H1 (cell line): ENCODE data around the gene BRD1. TPM values are rescaled to one million over a fixed set of nuclear protein-coding genes. Genes with fewer than 3 reads are reported as not detected.

Experiments
- CTCF ChIA-PET: fragments of 300-600 bp; sonication (Branson Sonifier 250); formaldehyde crosslinking; loops from one replicate; lab custom pipeline; 2021; ENCODE audit not compliant: partially characterized antibody; lab: Charles Lee
- POLR2A ChIA-PET: fragments of 300-600 bp; sonication (Branson Sonifier 250); formaldehyde crosslinking; loops from one replicate; lab custom pipeline; 2021; ENCODE audit warnings: inconsistent platforms; ENCODE audit not compliant: partially characterized antibody; lab: Charles Lee
- DNase-seq, 2 experiments: peaks; one replicate each; pipeline versions ENCODE4 v3.0.0 to v3.0.0-alpha.2; 2010 to 2022; ENCODE audit warnings: low spot score in 2 of 2, low read depth in 1 of 2, mixed read lengths in 1 of 2
- FAIRE-seq: peaks from 2 replicates; lab custom pipeline; 2011; peaks lifted over from hg19 to GRCh38; lab: Jason Lieb, UNC
- H2AFZ ChIP-seq: 2 replicates; pipeline ENCODE4 v1.8.1; 2012; ENCODE audit warnings: low read length, inconsistent platforms
- H2AK5ac ChIP-seq: 2 replicates; pipeline ENCODE4 v1.6.1; 2013; ENCODE audit warnings: low read depth, low read length
- H2BK120ac ChIP-seq: replicated peaks from 2 replicates; pipeline ENCODE3; 2013; ENCODE audit warnings: low read depth, low read length, inconsistent platforms
- H2BK12ac ChIP-seq: 2 replicates; pipeline ENCODE4 v1.6.1; 2013; ENCODE audit warnings: low read depth, low read length
- H2BK15ac ChIP-seq: 2 replicates; pipeline ENCODE4 v1.6.1; 2013; ENCODE audit warnings: low read length
- H2BK20ac ChIP-seq: 2 replicates; pipeline ENCODE4 v1.6.1; 2013; ENCODE audit warnings: low read length
- H2BK5ac ChIP-seq: 2 replicates; pipeline ENCODE4 v1.6.1; 2013; ENCODE audit warnings: low read depth, low read length
- H3K14ac ChIP-seq: 2 replicates; pipeline ENCODE4 v1.6.1; 2013; ENCODE audit warnings: inconsistent platforms; ENCODE audit not compliant: insufficient read length
- H3K18ac ChIP-seq: 2 replicates; pipeline ENCODE4 v1.6.1; 2013; ENCODE audit warnings: low read length; ENCODE audit errors: extremely low read depth
- H3K23ac ChIP-seq: 2 replicates; pipeline ENCODE4 v1.6.1; 2013; ENCODE audit warnings: inconsistent platforms; ENCODE audit not compliant: insufficient read length
- H3K23me2 ChIP-seq: 2 replicates; pipeline ENCODE4 v1.6.1; 2013; ENCODE audit warnings: low read depth, low read length
- H3K27ac ChIP-seq: 2 replicates; pipeline ENCODE4 v1.6.1; 2011; ENCODE audit warnings: low read depth, low read length, inconsistent platforms
- H3K27me3 ChIP-seq, 4 experiments: replicated peaks in 1 of 4; 1 replicate in 1 of 4; 2 replicates in 3 of 4; pipeline versions ENCODE4 v1.6.1 to v1.8.1; 2011 to 2013; ENCODE audit warnings: low read length in 3 of 4, mild to moderate bottlenecking in 3 of 4, inconsistent platforms in 2 of 4, mixed read lengths in 2 of 4, moderate library complexity in 1 of 4; ENCODE audit not compliant: control insufficient read depth in 3 of 4, insufficient read depth in 3 of 4; ENCODE audit errors: extremely low read depth in 1 of 4
- H3K36me3 ChIP-seq, 4 experiments: 2 replicates each; pipeline versions ENCODE4 v1.6.1 to v1.8.1; 2011 to 2013; ENCODE audit warnings: mild to moderate bottlenecking in 4 of 4, low read length in 3 of 4, moderate library complexity in 2 of 4, control low read depth in 1 of 4, inconsistent platforms in 1 of 4; ENCODE audit not compliant: insufficient read depth in 4 of 4, control insufficient read depth in 2 of 4
- H3K4ac ChIP-seq: replicated peaks from 2 replicates; pipeline ENCODE3; 2013; ENCODE audit warnings: low read length, low read depth, mixed read lengths, inconsistent platforms; ENCODE audit not compliant: insufficient read length
- H3K4me1 ChIP-seq, 4 experiments: replicated peaks in 1 of 4; 1 replicate in 1 of 4; 2 replicates in 3 of 4; pipeline versions ENCODE4 v1.6.1 to v1.8.1; 2011 to 2013; ENCODE audit warnings: low read length in 3 of 4, inconsistent platforms in 2 of 4, mixed read lengths in 1 of 4; ENCODE audit not compliant: insufficient read depth in 4 of 4, control insufficient read depth in 3 of 4
- H3K4me2 ChIP-seq, 2 experiments: 2 replicates each; pipeline versions ENCODE4 v1.6.1 to v1.8.1; 2011 to 2013; ENCODE audit warnings: low read depth in 2 of 2, low read length in 2 of 2, control low read depth in 1 of 2, inconsistent platforms in 1 of 2, mild to moderate bottlenecking in 1 of 2; ENCODE audit not compliant: insufficient read depth in 1 of 2
- H3K4me3 ChIP-seq, 4 experiments: fragments of 200-600, 300-600 bp in 1 of 4; sonication (generic), shearing (Covaris generic), sonication (Bioruptor Twin) in 1 of 4; 2 replicates each; pipeline versions ENCODE4 v1.5.1 to v1.8.1; 2011 to 2016; ENCODE audit warnings: low read length in 4 of 4, low read depth in 3 of 4, control low read depth in 2 of 4, inconsistent platforms in 2 of 4, mild to moderate bottlenecking in 2 of 4, mixed read lengths in 1 of 4, moderate library complexity in 1 of 4; ENCODE audit not compliant: insufficient read depth in 2 of 4; ENCODE audit errors: extremely low read depth in 1 of 4
- H3K56ac ChIP-seq: replicated peaks from 2 replicates; pipeline ENCODE3; 2013; ENCODE audit warnings: low read depth, mild to moderate bottlenecking, mixed read lengths, low read length, inconsistent platforms; ENCODE audit not compliant: insufficient read length
- H3K79me1 ChIP-seq: 2 replicates; pipeline ENCODE4 v1.6.1; 2013; ENCODE audit warnings: low read depth, low read length, control low read depth
- H3K79me2 ChIP-seq, 2 experiments: 2 replicates each; pipeline versions ENCODE4 v1.6.1 to v1.8.1; 2012 to 2013; ENCODE audit warnings: low read length in 2 of 2, mild to moderate bottlenecking in 2 of 2, inconsistent platforms in 1 of 2; ENCODE audit not compliant: insufficient read depth in 2 of 2, control insufficient read depth in 1 of 2
- H3K9ac ChIP-seq, 4 experiments: replicated peaks in 1 of 4; 1 replicate in 1 of 4; 2 replicates in 3 of 4; pipeline versions ENCODE4 v1.6.1 to v1.8.1; 2011 to 2013; ENCODE audit warnings: low read depth in 3 of 4, low read length in 3 of 4, control low read depth in 2 of 4, mild to moderate bottlenecking in 2 of 4, moderate library complexity in 2 of 4, inconsistent platforms in 1 of 4; ENCODE audit errors: extremely low read depth in 1 of 4
- H3K9me3 ChIP-seq, 2 experiments: 2 replicates each; pipeline versions ENCODE4 v1.6.1 to v1.8.1; 2012 to 2013; ENCODE audit warnings: mild to moderate bottlenecking in 2 of 2, moderate library complexity in 2 of 2, control low read depth in 1 of 2, inconsistent platforms in 1 of 2, low read depth in 1 of 2, low read length in 1 of 2, mixed read lengths in 1 of 2; ENCODE audit not compliant: insufficient read depth in 2 of 2
- H4K20me1 ChIP-seq, 2 experiments: replicated peaks in 1 of 2; 2 replicates each; pipeline versions ENCODE3 to v1.8.1; 2011 to 2013; ENCODE audit warnings: inconsistent platforms in 2 of 2, low read length in 2 of 2, mild to moderate bottlenecking in 1 of 2; ENCODE audit not compliant: insufficient read depth in 2 of 2, control insufficient read depth in 1 of 2
- H4K5ac ChIP-seq: 2 replicates; pipeline ENCODE4 v1.6.1; 2013; ENCODE audit warnings: low read length, low read depth, mixed read lengths, inconsistent platforms; ENCODE audit not compliant: insufficient read length
- H4K8ac ChIP-seq: 2 replicates; pipeline ENCODE4 v1.8.0; 2013; ENCODE audit warnings: mild to moderate bottlenecking, moderate library complexity, low read length, inconsistent platforms; ENCODE audit not compliant: insufficient read depth; ENCODE audit errors: extremely low read depth
- H4K91ac ChIP-seq: replicated peaks from 2 replicates; pipeline ENCODE3; 2013; ENCODE audit warnings: low read length, mixed read lengths, inconsistent platforms; ENCODE audit not compliant: insufficient read length
- ATF3 ChIP-seq: IDR thresholded peaks from 2 replicates; pipeline ENCODE4 v1.6.1; 2011; ENCODE audit warnings: low read depth, mild to moderate bottlenecking, low read length; ENCODE audit not compliant: insufficient read depth
- CEBPB ChIP-seq: IDR thresholded peaks from 2 replicates; pipeline ENCODE4 v1.6.1; 2012; ENCODE audit warnings: low read depth, low read length
- CHD2 ChIP-seq: IDR thresholded peaks from 2 replicates; pipeline ENCODE4 v1.6.1; 2012; ENCODE audit warnings: low read length, improper control_type of control experiment
- RNF2 ChIP-seq: fragments of 200-900, 300-1000 bp; sonication (generic); IDR thresholded peaks from 2 replicates; pipeline ENCODE4 v1.7.1; 2016; ENCODE audit warnings: borderline replicate concordance, low read depth, mild to moderate bottlenecking, antibody characterized with exemption, low read length; ENCODE audit not compliant: poor library complexity, severe bottlenecking; ENCODE audit errors: missing control alignments
- SIX5 ChIP-seq: IDR thresholded peaks from 2 replicates; pipeline ENCODE4 v1.6.1; 2011; ENCODE audit warnings: mild to moderate bottlenecking, low read depth, low read length
- TAF7 ChIP-seq: optimal IDR thresholded peaks from 2 replicates; pipeline ENCODE3; 2011; ENCODE audit warnings: low read depth, mild to moderate bottlenecking, inconsistent platforms, low read length, moderate library complexity, borderline replicate concordance
- WGBS, 2 experiments: shearing (Covaris generic) in 1 of 2; methylation state at CpG; one replicate each; pipeline versions ENCODE4 v1.1.6 to v1.1.7; 2013 to 2015; ENCODE audit warnings: low lambda C conversion rate in 2 of 2, mixed read lengths in 2 of 2, inconsistent platforms in 1 of 2, low coverage in 1 of 2, missing lambda C conversion rate in 1 of 2; ENCODE audit not compliant: insufficient replicate concordance in 2 of 2, insufficient coverage in 1 of 2, insufficient read length in 1 of 2; ENCODE audit errors: extremely low coverage in 1 of 2, missing lambda C conversion rate in 1 of 2; 5-methylcytosine and 5-hydroxymethylcytosine counted together
- polyA plus RNA-seq, 7 experiments: library from polyadenylated mRNA; depleted of rRNA in 3 of 7; stranded (reverse) in 5 of 7; unstranded in 2 of 7; fragments of >200 nt in 5 of 7; fragments of 200-250 nt in 2 of 7; gene quantifications; 1 replicate in 5 of 7; 2 replicates in 1 of 7; 4 replicates in 1 of 7; pipeline versions ENCODE4 v1.2.1 to v1.2.3, GENCODE V29; 2011 to 2013; ENCODE audit warnings: missing spikeins in 2 of 7, mixed read lengths in 2 of 7
- total RNA-seq: library from RNA; stranded (reverse); fragmentation: NEBNext Ultra II Directional; extraction: Animal tissue kit (Norgen Biotek cat#: 25700); gene quantifications from 2 replicates; pipeline ENCODE4 v1.2.1, GENCODE V29; 2021

Gene BRD1
- total and polyA plus RNA-seq, 2 of the 8 experiments (the other 6 are each of a cell fraction or from before 2014, with no cell fraction given), result 6.8 to 34.0 TPM

- DNase-seq, result no peak
- no peak overlapping the region for H4K5ac ChIP-seq
- no peaks in the 10 kb centered on the region for H3K27me3 ChIP-seq
- no peak overlapping the region for H3K27ac ChIP-seq
- H2BK20ac ChIP-seq, result no peak overlapping the region
- H4K8ac ChIP-seq, result no peak overlapping the region
- H3K36me3 ChIP-seq, result peaks cover 2 to 24% (median 10%) of the 10 kb centered on the region in 4 experiments; a peak in 6 of 8 replicates
- H3K9ac ChIP-seq, result no peak overlapping the region
- no peak overlapping the region for H3K14ac ChIP-seq
- no peak overlapping the region for H3K4me3 ChIP-seq
- no peak overlapping the region for H3K18ac ChIP-seq
- no peak overlapping the region for H2AFZ ChIP-seq
- H3K23ac ChIP-seq, result no peak overlapping the region
- POLR2A ChIA-PET, result interaction anchor here (0.9 to 1.5 kb wide), 2 partner anchors 19 to 103 kb away, joined by 3 read pairs; no protein-coding TSS in a partner anchor
- no peak overlapping the region for H2BK15ac ChIP-seq
- no peaks in the 10 kb centered on the region for H3K9me3 ChIP-seq
- no peak overlapping the region for H3K4me2 ChIP-seq
- FAIRE-seq, result no peak
- H4K91ac ChIP-seq, result no peak overlapping the region
- H3K79me2 ChIP-seq, result peaks cover 32 to 99% of the 10 kb centered on the region in 2 experiments
- H3K79me1 ChIP-seq, result peaks cover 14% of the 10 kb centered on the region
- no peaks in the 10 kb centered on the region for H3K23me2 ChIP-seq
- no peak for TF ChIP-seq TAF7
- no peak for TF ChIP-seq SIX5
- no peak for TF ChIP-seq RNF2
- TF ChIP-seq ATF3, result no peak
- no peak for TF ChIP-seq CHD2
- TF ChIP-seq CEBPB, result no peak
- H4K20me1 ChIP-seq, result peaks cover 22 to 44% of the 10 kb centered on the region in 2 experiments
- no peak overlapping the region for H2BK120ac ChIP-seq
- H2AK5ac ChIP-seq, result no peak overlapping the region
- no peak overlapping the region for H2BK5ac ChIP-seq
- no peak overlapping the region for H3K4ac ChIP-seq
- H3K4me1 ChIP-seq, result no peaks in the 10 kb centered on the region
- 89% methylated on average over 8 of the region's 8 CpGs; no CpG with 5 or more reads in 1 of the 2 experiments for WGBS, 2 experiments
- no peak overlapping the region for H3K56ac ChIP-seq
- no peak overlapping the region for H2BK12ac ChIP-seq
- CTCF ChIA-PET, result interaction anchor here (1.1 to 2.1 kb wide), 2 partner anchors 11 to 33 kb away, joined by 3 to 5 read pairs; no protein-coding TSS in a partner anchor
Observed at GRCh38 chr22:49814856-49815255, 12.8 kb downstream of the BRD1 start.
